GM21825 (cell line): ENCODE measurements around the gene REM1.
A peak's percentile ranks its signal among the peaks of the same experiment; 100 is the strongest.
"Not testable (repeated sequence)": the region's sequence is repeated elsewhere in the genome, so short reads cannot be mapped to it uniquely, and the experiment has no call there.

Source experiments
- ATAC-seq: cut with Tn5 transposase; IDR thresholded peaks from one replicate; pipeline ENCODE4 v1.9.1; 2021; ENCODE audit warnings: mild to moderate bottlenecking, moderate library complexity; ENCODE audit not compliant: unreplicated experiment

The REM1 gene

DNA sequence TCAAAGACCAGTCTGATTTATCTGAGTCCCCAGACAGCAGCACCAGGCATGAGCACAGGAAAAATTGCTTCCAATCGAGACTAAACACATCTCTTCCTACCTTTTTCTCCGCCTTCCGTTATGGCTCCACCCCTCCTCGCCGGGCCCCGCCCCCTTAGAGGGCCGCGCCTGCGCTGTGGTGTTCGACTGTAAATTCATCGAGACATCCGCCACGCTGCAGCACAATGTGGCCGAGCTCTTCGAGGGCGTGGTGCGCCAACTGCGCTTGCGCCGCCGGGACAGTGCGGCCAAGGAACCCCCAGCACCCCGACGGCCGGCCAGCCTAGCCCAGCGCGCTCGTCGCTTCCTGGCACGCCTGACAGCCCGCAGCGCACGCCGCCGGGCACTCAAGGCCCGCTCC, 8.9 kb downstream of the REM1 start:
- no peak for ATAC-seq

DNA sequence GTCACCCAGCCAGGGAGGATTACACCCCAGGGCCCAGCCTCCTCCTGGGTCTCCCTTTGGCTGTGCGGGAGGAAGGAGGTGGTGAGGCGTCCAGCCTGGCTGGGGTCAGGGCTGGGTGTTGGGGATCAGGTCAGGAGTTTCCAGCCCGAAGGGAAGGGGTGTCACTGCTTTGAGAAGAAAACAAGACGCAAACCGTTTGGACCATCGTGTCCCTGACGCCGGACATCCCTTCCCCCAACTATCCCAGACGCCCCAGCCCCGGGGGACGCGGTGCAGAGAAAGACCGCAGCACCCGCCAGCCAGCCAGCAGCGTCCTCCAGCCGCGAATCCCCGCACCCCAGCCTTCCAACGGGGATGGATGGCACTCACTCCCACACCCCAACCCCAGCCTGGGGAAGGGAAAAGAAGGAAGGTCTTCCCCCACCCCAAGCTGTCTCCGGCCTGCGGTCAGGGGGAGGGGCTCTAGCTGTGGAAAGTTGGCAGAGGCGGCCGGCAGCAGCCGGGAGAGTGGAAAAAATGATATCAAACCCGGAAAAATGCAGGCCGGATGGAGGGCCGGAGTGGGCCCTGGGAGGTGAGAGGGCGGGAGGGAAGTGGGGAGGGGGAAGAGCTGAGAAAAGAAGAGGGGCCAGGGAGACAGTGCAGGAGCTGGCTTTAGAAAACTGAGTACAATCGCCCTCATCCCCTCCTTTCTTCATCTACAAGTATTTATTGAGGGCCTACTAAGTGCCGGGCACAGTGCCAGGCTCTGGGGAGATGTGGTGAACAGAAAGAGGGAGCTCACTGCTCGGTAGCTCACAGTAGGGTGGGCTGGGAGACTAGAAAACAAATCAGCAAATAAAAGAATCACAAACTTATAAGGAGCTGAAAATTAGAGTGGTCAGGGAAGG, 10.6 kb downstream of the REM1 start:
- ATAC-seq, result no peak

DNA sequence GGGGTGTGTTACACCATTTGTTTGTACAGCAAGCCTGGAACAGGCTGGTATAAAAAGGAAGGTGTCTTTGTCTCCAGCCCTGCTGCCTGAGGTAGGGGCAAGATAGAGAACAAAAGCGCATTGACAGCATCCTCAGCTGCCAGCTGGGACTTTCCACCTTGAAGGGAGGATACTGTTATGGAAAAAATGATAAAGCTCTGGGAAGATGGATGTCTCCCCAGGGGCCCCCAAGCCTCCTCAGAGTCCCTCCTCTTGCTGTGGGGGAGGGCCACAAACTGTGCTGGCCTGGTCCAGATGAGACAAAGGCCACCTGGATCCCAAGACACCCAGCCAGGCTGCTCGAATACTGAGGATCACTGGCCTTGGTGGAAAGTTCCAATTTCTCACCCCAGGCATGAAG, 13.0 kb downstream of the REM1 start:
- no peak for ATAC-seq

DNA sequence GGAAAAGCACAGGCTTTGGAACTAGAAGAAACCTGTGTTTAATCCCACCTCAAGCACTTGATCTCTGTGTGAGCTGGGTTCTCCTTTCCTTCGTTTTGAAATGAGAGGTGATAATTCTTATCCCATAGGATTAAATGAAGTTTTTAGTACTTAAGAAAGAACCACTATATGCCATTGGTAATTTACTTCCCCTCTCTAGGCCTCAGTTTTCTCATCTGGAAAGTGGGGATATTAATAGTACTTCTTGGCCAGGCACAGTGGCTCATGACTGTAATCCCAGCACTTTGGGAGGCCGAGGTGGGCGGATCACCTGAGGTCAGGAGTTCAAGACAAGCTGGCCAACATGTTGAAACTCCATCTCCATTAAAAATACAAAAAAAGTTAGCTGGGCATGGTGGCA, 14.1 kb downstream of the REM1 start:
- ATAC-seq, result no peak

DNA sequence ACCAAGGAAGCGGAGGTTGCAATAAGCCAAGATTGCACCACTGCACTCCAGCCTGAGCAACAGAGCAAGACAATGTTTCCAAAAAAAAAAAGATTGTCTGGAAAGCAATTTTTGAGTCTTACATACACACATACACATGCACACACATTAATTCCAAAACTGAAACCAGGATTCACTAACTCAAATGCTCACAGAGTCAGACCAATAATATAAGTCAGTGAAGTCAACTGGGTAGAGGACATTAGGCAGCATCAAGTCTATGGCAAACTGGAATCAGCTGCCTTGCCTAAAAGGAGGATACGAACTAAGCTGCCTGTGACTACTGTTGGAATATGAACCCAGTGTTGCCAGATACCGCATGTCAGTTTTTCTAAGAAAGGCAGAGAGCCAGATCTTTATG, 15.7 kb downstream of the REM1 start:
- ATAC-seq, result no peak

DNA sequence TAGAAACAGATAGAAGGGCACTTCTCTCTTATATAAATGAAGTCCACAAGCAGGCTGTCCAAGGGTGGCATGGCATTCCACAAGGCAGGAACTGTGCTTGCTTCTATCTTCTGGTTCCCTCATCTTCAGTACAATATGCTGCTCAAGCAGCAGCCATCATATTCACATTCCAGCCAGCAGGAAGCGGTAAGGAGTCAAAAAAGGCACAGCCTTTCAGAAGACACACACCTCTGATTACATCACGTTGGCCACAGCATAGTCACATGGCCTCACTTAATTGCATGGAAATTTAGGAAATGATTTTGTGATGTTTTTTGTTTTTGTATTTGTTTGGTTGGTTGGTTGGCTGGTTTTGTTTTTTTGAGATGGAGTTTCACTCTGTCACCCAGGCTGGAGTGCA, 19.0 kb downstream of the REM1 start:
- ATAC-seq, result no peak

DNA sequence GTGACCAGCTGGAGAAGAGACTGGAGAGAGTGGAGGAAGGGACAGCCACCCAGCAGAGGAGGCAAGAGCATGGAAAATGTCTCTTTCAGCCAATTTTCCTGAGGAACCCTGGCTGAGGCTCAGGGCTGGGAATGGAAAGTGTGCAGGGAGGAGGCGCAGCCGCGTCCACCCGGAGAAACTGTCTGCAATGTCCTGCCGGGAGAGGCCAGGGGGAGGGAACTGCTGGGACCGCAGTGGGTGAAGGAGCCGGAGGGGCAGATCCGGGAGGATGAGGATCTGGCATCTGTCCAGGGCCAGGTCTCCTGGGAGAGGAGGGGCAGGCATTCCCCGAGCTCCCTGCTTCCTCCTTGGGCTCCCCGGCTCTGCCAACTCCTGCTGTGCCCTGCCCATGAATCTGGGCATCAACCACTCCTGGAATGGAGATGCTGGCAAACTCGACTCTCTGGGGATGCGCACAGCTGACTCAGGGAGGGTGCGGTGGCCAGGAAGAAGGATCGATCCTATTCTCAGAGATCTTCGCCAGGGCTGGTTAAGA, 21.7 kb downstream of the REM1 start:
- ATAC-seq, result no peak

DNA sequence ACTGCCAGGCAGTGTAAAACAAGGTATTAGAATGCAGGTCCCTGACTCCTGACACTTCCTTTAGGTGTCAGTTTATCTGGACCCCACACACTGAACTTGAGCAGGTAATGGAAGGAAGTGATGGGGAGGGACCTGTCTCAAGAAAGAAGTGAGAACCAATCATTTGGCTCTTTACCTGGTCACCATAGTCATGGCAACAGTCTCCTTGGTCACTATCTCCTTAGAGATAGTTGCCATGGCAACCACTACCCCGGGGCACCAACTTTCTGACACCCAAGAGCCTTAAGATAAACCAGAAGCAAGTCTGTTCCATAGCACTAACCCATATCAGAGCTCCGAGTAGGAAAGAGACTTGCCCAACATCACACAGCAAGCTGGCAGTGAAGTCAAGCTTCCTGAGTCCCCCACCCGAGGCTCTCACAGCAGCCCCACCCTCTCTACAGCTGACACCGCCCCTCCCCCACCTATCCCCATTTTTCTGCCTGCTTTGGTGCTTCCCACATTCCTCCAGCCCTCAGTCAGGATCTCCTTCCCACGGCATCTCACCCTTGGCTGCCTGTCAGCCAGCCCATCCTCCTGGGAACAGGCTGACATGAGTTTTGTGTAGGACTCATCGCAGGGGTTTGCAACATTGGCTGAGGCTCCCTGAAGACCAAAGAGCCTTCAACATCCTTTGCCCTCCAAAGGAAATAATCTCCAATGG, 22.9 kb downstream of the REM1 start:
- ATAC-seq, result no peak

DNA sequence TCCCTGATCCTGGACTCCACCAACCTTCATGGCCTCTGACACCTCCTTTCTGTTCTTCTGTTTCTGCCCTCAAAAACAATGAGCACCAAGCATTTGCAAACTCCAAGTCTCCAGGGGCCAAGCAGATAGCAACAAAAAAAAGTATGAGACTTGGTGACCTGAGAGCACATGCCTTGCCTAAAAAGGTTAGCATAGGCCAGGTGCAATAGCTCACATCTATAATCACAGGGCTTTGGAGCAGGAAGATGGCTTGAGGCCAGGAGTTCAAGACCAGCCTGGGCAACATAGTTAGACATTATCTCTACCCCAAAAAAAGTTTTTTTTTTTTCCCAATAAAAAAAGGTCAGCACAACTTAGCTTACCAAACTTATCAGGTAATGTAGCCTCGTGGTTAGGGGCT, 25.4 kb downstream of the REM1 start:
- no peak for ATAC-seq

DNA sequence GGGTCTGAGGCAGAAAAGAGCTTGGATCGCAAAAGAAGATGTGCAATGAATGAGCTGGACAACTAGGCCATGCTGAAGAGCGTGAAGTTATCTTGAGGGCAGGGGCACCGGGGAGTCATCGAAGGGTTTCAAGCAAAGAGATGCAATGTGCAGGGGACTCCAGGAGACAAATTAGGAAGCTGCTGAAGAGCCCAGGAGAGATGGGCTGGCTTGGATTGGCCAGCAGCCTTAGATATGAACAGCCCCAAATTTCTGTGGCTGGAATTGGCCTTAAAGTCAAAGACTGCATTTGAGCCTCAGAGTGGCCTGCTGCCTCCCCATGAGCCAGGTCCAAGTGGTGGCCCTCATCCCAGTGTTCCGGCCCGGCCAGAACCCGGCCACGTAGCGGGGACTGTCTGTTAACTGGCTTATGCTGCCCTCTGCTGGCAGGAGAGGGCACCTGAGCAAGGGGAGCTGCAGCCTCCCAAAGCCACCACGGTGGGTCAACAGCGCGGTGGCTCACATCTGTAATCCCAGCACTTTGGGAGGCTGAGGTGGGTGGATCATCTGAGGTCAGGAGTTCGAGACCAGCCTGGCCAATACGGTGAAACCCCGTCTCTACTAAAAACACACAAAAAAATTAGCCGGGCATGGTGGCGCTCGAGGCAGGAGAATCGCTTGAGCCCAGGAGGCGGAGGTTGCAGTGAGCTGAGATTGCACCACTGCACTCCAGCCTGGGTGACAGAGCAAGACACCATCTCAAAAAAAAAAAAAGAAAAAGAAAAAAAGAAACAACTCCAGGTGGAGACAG, 28.0 kb downstream of the REM1 start:
- peak; percentile 83 for ATAC-seq

DNA sequence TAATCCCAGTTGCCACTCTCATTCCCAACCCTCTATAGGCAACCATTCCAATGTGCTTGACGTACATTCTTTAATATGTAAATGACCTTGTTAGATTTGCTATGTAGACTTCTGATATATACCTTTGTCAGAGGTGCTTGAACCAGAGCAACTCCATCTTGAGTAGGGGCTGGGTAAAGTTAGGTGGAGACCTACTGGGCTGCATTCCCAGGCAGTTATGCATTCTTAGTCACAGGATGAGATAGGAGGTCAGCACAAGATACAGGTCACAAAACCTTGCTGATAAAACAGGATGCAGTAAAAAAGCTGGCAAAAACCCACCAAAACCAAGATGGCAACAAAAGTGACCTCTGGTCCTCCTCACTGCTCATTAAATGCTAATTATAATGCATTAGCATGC, 30.8 kb downstream of the REM1 start:
- ATAC-seq, result no peak

DNA sequence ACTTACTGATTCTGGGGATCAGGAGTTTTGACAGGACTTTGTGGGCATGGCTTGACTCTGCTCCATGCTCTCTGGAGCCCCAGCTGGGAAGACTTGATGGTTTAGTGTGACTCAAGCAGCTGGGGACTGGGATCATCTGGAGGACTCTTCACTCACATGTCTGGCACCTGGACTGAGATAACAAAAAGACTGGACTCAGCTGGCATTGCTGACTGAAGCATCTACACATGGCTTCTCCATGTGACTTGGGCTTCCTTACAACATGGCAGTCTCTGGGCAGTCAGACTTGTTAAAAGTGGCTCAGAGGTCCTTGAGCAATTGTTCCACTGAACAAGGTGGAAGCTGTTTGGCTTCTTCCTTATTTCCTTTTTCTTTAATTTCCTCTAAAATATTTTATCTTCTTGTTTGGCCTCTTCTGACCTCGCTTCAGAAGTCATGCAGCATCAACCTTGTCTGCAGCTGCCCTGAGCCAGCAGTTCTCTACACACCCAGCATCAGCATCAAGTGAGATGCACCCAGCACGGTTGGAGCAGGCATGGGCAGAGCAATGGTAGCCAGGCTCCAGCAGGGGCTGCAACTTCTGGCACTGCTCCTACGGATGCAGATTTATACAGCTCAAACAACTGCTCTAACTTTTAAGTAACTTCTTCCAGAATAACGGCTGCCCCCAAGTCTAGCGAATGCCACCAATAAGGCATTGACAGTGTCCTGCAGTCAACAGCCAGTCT, 33.6 kb downstream of the REM1 start:
- ATAC-seq, result no peak

DNA sequence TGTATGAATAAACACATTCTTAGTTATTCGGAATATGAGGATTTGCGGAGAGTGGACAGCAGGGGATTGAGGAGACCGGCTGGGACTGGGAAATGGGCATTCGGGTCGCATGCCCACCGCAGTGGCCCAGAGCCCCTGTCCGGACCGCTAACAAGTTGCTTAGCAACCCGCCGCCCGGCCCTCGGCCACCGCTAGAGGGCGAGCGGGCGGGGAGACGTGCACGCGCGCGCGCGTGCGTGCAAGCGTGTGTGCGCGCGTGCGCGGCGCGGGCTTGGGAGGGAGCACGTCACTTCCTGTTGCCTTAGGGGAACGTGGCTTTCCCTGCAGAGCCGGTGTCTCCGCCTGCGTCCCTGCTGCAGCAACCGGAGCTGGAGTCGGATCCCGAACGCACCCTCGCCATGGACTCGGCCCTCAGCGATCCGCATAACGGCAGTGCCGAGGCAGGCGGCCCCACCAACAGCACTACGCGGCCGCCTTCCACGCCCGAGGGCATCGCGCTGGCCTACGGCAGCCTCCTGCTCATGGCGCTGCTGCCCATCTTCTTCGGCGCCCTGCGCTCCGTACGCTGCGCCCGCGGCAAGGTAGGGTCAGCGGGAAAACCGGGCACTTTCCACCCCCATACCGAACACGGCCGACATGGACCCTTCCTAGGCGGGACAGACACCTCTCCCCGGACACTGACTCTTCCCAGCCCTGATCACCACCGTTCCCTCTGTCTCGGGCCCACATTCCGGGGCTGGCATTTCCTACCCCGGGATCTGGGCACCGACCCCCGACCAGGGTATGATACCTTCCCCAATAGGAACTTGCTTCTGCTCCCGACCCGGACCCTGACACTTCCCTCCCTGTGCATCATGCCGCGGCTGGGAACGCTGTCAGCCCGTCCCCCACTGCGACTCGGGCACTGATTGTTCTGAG, 39.3 kb downstream of the REM1 start, which contains the start of gene HM13:
Gene HM13, plus strand, starts transcription at position 289 of the 918 bp plus-strand sequence. Its CDS starts 110 bp downstream, at position 399.
- ATAC-seq, result peak; percentile 86

DNA sequence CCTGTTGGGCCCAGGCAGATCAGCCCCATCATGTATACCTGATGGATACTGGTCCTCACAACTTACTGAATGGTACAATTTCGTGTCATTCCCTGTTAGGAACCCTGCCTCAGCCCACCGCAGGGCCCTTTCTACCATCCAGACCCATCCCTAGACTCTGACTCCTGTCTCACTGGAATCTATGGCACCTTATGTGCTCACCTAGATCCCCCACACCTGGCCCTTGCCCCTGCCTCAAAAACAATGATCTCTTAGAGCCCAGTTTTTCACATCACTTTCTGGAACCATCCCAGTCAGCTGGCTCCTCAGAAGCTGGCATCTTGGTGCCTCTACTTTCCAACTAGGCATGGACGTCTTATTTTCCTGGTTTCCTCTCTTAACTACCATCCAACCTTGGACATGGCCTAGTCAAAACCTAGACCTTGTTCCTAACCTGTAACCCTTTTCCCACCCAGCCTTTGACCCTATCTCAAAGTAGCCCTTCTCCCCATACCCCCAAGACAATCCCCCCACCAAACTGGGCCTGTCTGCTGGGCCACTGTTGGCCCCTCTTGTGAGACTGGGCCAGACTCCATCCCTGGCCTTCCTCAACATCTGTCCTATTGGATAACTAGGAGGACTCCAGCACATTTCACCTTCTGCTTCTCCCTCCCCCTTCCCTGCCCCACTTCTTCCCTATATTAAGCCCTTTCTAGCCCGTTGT, 40.1 kb downstream of the REM1 start:
- no peak for ATAC-seq

DNA sequence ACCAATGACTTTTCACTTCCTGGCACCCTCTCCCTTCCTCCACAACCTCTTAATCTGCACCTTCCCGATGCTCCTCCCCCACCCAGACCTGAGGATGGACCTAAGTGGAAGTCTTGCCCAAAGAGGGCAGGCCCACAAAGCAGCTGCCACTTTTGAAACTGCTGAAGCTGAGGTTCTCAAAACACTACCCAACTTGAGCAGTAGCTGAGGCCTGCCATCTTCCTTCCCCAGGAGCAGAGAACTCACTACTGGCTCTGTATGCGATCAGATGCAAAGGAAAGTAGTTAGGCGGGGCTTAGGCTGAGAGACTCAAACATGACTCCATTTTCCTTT, 40.7 kb downstream of the REM1 start:
- no peak for ATAC-seq

DNA sequence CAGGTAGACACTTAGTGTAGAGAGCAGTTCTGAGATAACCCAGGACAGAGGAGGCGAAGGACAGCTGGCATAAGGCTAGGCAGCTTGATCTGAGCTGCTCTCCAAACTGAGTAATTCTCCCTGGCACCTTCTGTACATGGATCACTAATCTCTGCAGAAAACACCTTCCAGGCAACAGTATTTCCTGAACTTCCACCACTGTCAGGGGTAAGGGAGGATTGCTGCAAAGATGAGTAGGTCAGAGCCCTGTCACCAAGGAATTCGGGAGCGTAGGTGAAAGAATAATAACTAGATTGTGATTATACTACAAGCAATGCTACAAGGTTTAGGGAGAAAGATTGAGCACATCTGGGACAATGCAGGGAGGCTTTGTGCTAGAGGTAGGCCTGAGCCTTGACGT, 41.1 kb downstream of the REM1 start:
- no peak for ATAC-seq

DNA sequence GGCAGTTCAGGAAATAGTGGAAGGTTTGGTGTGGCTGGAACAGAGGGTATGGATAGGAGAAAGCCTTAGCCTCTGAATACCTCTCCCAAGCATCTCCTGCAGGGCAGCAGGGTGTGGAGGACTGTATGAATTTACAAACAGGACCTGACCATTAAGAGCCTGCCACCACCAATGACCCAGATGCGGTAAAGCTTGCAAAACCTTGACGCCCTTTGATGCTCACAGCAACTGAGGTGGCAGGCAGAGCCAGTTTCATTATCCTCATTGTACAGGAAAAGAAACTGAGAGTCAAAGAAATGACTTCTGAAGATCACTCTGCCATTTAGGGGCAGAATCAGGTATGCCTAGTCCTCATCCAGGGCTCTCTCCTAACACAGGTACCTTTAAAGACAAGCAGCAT, 41.6 kb downstream of the REM1 start:
- no peak for ATAC-seq

DNA sequence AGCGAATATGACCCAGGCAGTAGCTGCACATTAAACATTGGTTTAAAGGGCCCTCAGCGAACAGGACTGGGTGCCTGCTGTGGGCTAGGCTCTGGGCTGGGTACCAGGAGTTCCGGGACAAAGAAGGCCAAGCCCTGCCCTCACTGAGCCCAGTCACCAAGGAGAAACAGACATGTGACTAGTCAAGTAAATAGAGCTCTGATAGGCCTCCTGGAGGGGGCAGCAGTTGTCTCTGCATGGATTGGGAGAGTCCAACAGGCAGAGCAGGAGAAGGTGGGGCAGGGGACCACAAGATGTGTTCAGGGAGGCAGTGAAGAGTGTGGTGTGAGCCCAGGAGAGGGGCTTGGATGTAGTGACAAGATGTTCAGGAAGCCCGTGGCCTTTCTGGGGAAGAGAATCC, 42.3 kb downstream of the REM1 start:
- ATAC-seq, result no peak

DNA sequence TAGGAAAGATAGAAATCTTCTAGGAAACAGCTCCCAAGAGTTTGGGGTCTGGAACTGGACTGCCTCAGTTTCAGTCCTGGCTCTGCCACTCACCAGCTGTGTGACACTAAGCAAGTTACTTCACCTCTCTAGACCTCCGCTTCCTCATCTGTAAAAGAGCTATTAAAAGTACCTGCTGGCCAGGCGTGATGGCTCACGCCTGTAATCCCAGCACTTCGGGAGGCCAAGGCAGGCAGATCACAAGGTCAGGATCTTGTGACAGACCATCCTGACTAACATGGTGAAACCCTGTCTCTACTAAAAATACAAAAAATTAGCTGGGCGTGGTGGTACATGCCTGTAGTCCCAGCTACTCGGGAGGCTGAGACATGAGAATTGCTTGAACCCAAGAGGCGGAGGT, 46.2 kb downstream of the REM1 start:
- not testable (repeated sequence) for ATAC-seq
